ENCODE measurements around the gene ZNF439.
"Not testable (repeated sequence)": the region's sequence is repeated elsewhere in the genome, so short reads cannot be mapped to it uniquely, and the experiment has no call there.

ZNF439 gene

GRCh38 chr19:11905928-11906327 is 57.4 kb downstream of the ZNF439 start:
- Histone ChIP-seq H3K4me3 (ENCODE audit: low read length) (peak overlapping the region; percentile 71), H3K36me3 (ENCODE audit: control insufficient read depth, insufficient read depth, low read length, severe bottlenecking) (peaks cover 27% of the 10 kb centered on the region), H3K4me1 (ENCODE audit: control insufficient read depth, insufficient read depth, low read length) (no peaks in the 10 kb centered on the region), H3K9ac (ENCODE audit: low read length) (no peak overlapping the region), H3K27me3 (replicated peaks; ENCODE audit: control insufficient read depth, insufficient read depth, low read length) (no peaks in the 10 kb centered on the region), H3K9me3 (ENCODE audit: control insufficient read depth, low read length) (peaks cover 62% of the 10 kb centered on the region)
- no peak for DNase-seq (ENCODE audit: low read depth)

GRCh38 chr19:11911937-11912336 is 63.4 kb downstream of the ZNF439 start:
- H3K4me3 ChIP-seq (ENCODE audit: low read length); H3K4me1 ChIP-seq (ENCODE audit: control insufficient read depth, insufficient read depth, low read length); H3K27me3 ChIP-seq (replicated peaks; ENCODE audit: control insufficient read depth, insufficient read depth, low read length); H3K36me3 ChIP-seq (ENCODE audit: control insufficient read depth, insufficient read depth, low read length, severe bottlenecking); DNase-seq (ENCODE audit: low read depth); H3K9ac ChIP-seq (ENCODE audit: low read length): not testable (repeated sequence)
- H3K9me3 ChIP-seq (ENCODE audit: control insufficient read depth, low read length): peaks cover 45% of the 10 kb centered on the region

- H3K36me3 ChIP-seq (ENCODE audit: control insufficient read depth, insufficient read depth, low read length, severe bottlenecking); DNase-seq (ENCODE audit: low read depth); H3K4me3 ChIP-seq (ENCODE audit: low read length); H3K4me1 ChIP-seq (ENCODE audit: control insufficient read depth, insufficient read depth, low read length); H3K9ac ChIP-seq (ENCODE audit: low read length); H3K27me3 ChIP-seq (replicated peaks; ENCODE audit: control insufficient read depth, insufficient read depth, low read length): not testable (repeated sequence)
- H3K9me3 ChIP-seq (ENCODE audit: control insufficient read depth, low read length): peaks cover 41% of the 10 kb centered on the region
These were observed 66.0 kb downstream of the ZNF439 start for GRCh38 chr19:11914417-11915051.

Measured in adipocyte (in vitro differentiated cells).